HL-60 (cell line): ENCODE measurements around the gene MORN2.

ENCODE experiments used
- DNase-seq, 2 experiments: peaks; one replicate each; pipeline ENCODE4 v3.0.0-alpha.2; 2010 to 2020; ENCODE audit warnings: low read depth in 1 of 2, low spot score in 1 of 2
- H3K27ac ChIP-seq: fragments of 250-450 bp; sonication (Bioruptor Pico); replicated peaks from 2 replicates; pipeline ENCODE4 v1.5.1; 2020; ENCODE audit warnings: mild to moderate bottlenecking, moderate library complexity
- H3K27me3 ChIP-seq: fragments of 250-450 bp; sonication (Bioruptor Pico); 2 replicates; pipeline ENCODE4 v1.5.1; 2021; ENCODE audit warnings: mild to moderate bottlenecking, moderate library complexity; ENCODE audit not compliant: insufficient read depth, poor library complexity, severe bottlenecking
- H3K4me3 ChIP-seq: replicated peaks from 2 replicates; pipeline ENCODE4 v1.5.1; 2011; ENCODE audit warnings: mild to moderate bottlenecking, control low read depth, low read length; ENCODE audit not compliant: insufficient read depth
- GABPA ChIP-seq: IDR thresholded peaks from 2 replicates; pipeline ENCODE4 v1.6.1; 2012; ENCODE audit warnings: low read depth
- POLR2AphosphoS5 ChIP-seq: IDR thresholded peaks from 2 replicates; pipeline ENCODE4 v1.6.1; 2012; ENCODE audit warnings: low read depth
- SPI1 ChIP-seq: IDR thresholded peaks from 2 replicates; pipeline ENCODE4 v1.6.1; 2012; ENCODE audit warnings: low read depth, mild to moderate bottlenecking, borderline replicate concordance
- TF ChIP-seq, protein P1 (sequence below): IDR thresholded peaks from 2 replicates; pipeline ENCODE4 v1.6.1; 2012; ENCODE audit warnings: low read depth; ENCODE audit not compliant: insufficient replicate concordance
- TF ChIP-seq, protein P2 (sequence below): IDR thresholded peaks from one replicate; pipeline ENCODE4 v1.5.1; 2011; ENCODE audit warnings: low read length, control low read depth, inconsistent platforms; ENCODE audit not compliant: insufficient read depth

MORN2 gene

DNA sequence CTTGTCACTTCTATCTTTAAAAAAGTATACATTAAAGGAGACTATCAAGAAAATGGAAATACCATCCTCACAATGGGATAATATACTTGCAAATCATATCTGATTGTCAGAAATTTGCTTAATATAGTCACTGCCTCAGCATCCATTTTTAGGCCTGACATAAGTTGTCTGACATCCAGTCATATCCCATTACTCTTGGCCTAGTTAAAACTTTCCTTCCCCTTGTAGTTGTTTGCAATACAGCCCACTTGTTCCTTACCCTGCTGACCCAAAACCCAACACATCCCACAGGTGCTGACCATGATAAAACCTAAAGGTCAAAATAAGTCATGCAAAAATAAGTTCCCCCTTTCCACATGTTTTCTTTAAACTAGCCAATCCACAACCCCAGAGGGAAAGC, 10.3 kb downstream of the MORN2 start:
- Histone ChIP-seq H3K27me3 (no peaks in the 10 kb centered on the region), H3K27ac (no peak overlapping the region), H3K4me3 (no peak overlapping the region)
- TF ChIP-seq GABPA, result no peak
- DNase-seq, result no peak

DNA sequence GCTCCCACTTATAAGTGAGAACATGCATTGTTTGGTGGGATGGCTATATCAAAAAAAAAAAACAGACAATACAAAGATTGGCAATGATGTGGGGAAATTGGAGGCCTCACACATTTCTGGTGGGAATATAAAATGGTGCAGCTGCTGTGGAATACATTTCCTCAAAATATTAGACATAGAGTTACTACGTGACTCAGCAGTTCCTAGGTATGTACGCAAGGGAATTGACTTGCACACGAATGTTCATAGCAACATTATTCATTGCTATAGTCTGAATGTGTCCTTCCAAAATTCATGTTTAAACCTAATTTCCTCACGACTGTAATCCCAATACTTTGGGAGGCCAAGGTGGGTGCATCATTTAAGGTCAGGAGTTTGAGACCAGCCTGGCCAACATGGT, 11.6 kb downstream of the MORN2 start:
- TF ChIP-seq POLR2AphosphoS5 (no peak), GABPA (no peak), SPI1 (no peak)
- TF ChIP-seq, protein P1, sequence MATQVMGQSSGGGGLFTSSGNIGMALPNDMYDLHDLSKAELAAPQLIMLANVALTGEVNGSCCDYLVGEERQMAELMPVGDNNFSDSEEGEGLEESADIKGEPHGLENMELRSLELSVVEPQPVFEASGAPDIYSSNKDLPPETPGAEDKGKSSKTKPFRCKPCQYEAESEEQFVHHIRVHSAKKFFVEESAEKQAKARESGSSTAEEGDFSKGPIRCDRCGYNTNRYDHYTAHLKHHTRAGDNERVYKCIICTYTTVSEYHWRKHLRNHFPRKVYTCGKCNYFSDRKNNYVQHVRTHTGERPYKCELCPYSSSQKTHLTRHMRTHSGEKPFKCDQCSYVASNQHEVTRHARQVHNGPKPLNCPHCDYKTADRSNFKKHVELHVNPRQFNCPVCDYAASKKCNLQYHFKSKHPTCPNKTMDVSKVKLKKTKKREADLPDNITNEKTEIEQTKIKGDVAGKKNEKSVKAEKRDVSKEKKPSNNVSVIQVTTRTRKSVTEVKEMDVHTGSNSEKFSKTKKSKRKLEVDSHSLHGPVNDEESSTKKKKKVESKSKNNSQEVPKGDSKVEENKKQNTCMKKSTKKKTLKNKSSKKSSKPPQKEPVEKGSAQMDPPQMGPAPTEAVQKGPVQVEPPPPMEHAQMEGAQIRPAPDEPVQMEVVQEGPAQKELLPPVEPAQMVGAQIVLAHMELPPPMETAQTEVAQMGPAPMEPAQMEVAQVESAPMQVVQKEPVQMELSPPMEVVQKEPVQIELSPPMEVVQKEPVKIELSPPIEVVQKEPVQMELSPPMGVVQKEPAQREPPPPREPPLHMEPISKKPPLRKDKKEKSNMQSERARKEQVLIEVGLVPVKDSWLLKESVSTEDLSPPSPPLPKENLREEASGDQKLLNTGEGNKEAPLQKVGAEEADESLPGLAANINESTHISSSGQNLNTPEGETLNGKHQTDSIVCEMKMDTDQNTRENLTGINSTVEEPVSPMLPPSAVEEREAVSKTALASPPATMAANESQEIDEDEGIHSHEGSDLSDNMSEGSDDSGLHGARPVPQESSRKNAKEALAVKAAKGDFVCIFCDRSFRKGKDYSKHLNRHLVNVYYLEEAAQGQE, result no peak
- TF ChIP-seq, protein P2, sequence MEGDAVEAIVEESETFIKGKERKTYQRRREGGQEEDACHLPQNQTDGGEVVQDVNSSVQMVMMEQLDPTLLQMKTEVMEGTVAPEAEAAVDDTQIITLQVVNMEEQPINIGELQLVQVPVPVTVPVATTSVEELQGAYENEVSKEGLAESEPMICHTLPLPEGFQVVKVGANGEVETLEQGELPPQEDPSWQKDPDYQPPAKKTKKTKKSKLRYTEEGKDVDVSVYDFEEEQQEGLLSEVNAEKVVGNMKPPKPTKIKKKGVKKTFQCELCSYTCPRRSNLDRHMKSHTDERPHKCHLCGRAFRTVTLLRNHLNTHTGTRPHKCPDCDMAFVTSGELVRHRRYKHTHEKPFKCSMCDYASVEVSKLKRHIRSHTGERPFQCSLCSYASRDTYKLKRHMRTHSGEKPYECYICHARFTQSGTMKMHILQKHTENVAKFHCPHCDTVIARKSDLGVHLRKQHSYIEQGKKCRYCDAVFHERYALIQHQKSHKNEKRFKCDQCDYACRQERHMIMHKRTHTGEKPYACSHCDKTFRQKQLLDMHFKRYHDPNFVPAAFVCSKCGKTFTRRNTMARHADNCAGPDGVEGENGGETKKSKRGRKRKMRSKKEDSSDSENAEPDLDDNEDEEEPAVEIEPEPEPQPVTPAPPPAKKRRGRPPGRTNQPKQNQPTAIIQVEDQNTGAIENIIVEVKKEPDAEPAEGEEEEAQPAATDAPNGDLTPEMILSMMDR, result no peak
- H3K27ac ChIP-seq, result no peak overlapping the region
- no peak overlapping the region for H3K4me3 ChIP-seq
- no peak for DNase-seq
- H3K27me3 ChIP-seq, result no peaks in the 10 kb centered on the region

DNA sequence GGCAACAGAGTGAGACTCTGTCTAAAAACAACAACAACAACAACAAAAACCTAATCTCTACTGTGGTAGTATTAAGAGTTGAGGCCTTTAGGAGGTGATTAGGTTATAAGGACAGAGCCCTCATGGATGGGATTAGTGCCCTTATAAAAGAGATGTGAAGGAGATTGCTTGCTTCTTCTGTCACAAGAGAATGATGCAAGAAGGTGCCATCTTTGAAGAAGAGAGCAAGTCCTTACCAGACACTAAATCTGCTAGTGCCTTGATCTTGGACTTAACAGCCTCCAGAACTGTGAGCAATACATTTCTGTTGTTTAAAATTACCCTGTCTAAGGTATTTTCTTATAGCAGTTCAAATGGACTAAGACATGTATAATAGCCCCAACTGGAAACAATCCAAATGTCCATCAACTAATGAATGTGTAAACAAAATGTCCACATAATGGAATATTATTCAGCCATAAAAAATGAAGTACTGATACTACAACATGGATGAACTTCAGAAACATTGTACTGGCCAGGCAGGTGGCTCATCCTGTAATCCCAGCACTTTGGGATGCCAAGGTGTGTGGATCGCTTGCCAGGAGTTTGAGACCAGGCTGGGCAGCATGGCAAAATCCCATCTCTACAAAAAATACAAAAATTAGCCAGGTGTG, 12.3 kb downstream of the MORN2 start:
- no peak overlapping the region for H3K27ac ChIP-seq
- no peaks in the 10 kb centered on the region for H3K27me3 ChIP-seq
- no peak overlapping the region for H3K4me3 ChIP-seq
- DNase-seq, result no peak
- TF ChIP-seq, protein P2, result no peak
- TF ChIP-seq GABPA (no peak), POLR2AphosphoS5 (no peak), SPI1 (no peak)
- TF ChIP-seq, protein P1, result no peak

DNA sequence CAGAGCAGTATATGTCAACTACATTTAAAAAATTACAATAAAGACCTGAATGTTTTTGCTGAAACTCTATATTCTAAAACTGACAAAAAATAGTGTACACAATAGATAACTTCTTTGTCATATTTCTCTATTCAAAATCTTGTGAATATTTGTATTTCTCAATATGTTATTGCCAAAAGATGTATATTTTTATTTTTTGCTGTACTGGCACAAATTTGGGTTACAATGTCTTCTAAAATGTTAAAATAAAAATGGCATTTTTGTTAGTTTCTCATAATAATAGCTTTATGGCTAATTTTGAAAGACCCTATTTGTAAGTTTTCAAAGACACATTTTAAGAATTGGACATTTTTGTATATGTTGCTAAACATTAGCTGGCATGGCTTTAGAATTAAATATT, 13.3 kb downstream of the MORN2 start:
- H3K27me3 ChIP-seq, result no peaks in the 10 kb centered on the region
- no peak overlapping the region for H3K27ac ChIP-seq
- TF ChIP-seq POLR2AphosphoS5 (no peak), SPI1 (no peak), GABPA (no peak)
- TF ChIP-seq, protein P1, result no peak
- TF ChIP-seq, protein P2, result no peak
- no peak for DNase-seq
- no peak overlapping the region for H3K4me3 ChIP-seq
